Pancreas (tissue), 10 donors: Measurements from ENCODE around the gene MAB21L3. TPM values are rescaled to one million over a fixed set of nuclear protein-coding genes. Genes with fewer than 3 reads are reported as not detected.

Experiments
- ATAC-seq, 4 donors: fragments of 200-7000 bp; cut with Tn5 transposase; one replicate each; pipeline versions ENCODE4 v1.8.0 to v1.9.1; 2020; ENCODE audit warnings: mild to moderate bottlenecking in 4 of 4, moderate library complexity in 4 of 4
- DNase-seq, 6 donors: peaks; one replicate each; pipeline ENCODE4 v3.0.0-alpha.2; 2020
- FAIRE-seq: peaks from 2 replicates; lab custom pipeline; 2012; peaks lifted over from hg19 to GRCh38; lab: Jason Lieb, UNC
- H3K27ac ChIP-seq, 4 donors: fragments of 200-600 bp; sonication (generic); 1 replicate in 3 of 4; 2 replicates in 1 of 4; pipeline versions ENCODE4 v1.5.0 to v1.8.0; 2020
- H3K27me3 ChIP-seq, 4 donors: fragments of 200-600 bp; one replicate each; pipeline ENCODE4 v1.8.0; 2021
- H3K36me3 ChIP-seq, 3 donors: fragments of 200-600 bp; sonication (generic) in 1 of 3; one replicate each; pipeline versions ENCODE4 v1.5.0 to v1.8.0; 2020 to 2021
- H3K4me1 ChIP-seq, 3 donors: fragments of 200-600 bp; one replicate each; pipeline ENCODE4 v1.8.0; 2021
- H3K4me3 ChIP-seq, 4 donors: fragments of 200-600 bp; sonication (generic) in 2 of 4; one replicate each; pipeline versions ENCODE4 v1.5.0 to v1.8.0; 2020 to 2021
- H3K9me3 ChIP-seq, 4 donors: fragments of 200-600 bp; one replicate each; pipeline ENCODE4 v1.8.0; 2021
- CTCF ChIP-seq, 4 donors: fragments of 200-600 bp; sonication (generic) in 3 of 4; IDR thresholded peaks; one replicate each; pipeline versions ENCODE4 v1.5.0 to v1.8.0; 2021; ENCODE audit warnings: antibody characterized with exemption in 4 of 4
- WGBS, 2 donors: extraction: QIAGEN DNeasy Blood & Tissue Kit; methylation state at CpG; one replicate each; pipeline ENCODE4 v1.1.7; 2013; 5-methylcytosine and 5-hydroxymethylcytosine counted together
- intact Hi-C, 3 donors: fragments of 100-400 bp; cut with DNase I; formaldehyde crosslinking; loops; one replicate each; pipeline versions ENCODE4 v1.11.1 to v1.14.2; 2022
- polyA plus RNA-seq, 2 donors: library from polyadenylated mRNA; stranded (reverse); fragments of 200-250 nt; gene quantifications; one replicate each; pipeline ENCODE4 v1.2.3, GENCODE V29; 2013
- total RNA-seq, 6 donors: library from RNA; stranded (reverse); fragmentation: NEBNext Ultra II Directional in 4 of 6; extraction: Animal tissue kit (Norgen Biotek cat#: 25700) in 4 of 6; gene quantifications; one replicate each; pipeline versions ENCODE4 v1.2.1 to v1.2.4, GENCODE V29; 2021 to 2023
- donor health status: healthy with polysubstance abuse.
- donor health status: DM: no; HTN: no; CAD: no; lungs with moderate emphysema.
- donor health status: DM: no; HTN: no; CAD: no.
- donor health status: control.
- donor health status: control.
- donor health status: Bipolar disorder and iron deficiency.
- donor health status: DM: yes; HTN: yes; CAD: no.
- donor health status: DM: no; HTN: no; CAD: no.
- donor health status: DM: no; HTN: no; CAD: no.
- donor health status: DM: yes; HTN: yes; CAD: no.

MAB21L3 gene
- total and polyA plus RNA-seq, 8 donors = 0.12 TPM; not detected in 7

GRCh38 chr1:116147972-116148371, 36.8 kb downstream of the MAB21L3 start:
- peaks cover 3 to 6% (median 3%) of the 10 kb centered on the region in 3 donors for H3K4me1 ChIP-seq
- ATAC-seq (no peak), FAIRE-seq (no peak), DNase-seq (no peak)
- H3K4me3 ChIP-seq = no peak overlapping the region
- H3K36me3 ChIP-seq = no peaks in the 10 kb centered on the region
- H3K27ac ChIP-seq = no peak overlapping the region
- H3K9me3 ChIP-seq = no peaks in the 10 kb centered on the region
- WGBS, 2 donors = 74 to 79% methylated on average over 4 of the region's 4 CpGs
- TF ChIP-seq CTCF (IDR thresholded peaks at IDR 0.05) = no peak
- no peaks in the 10 kb centered on the region for H3K27me3 ChIP-seq
- intact Hi-C loops = loop anchor here in 1 of 3 donors (5.0 kb wide), 1 partner anchor 354 kb away; no protein-coding TSS in a partner anchor

GRCh38 chr1:116148967-116149366, 37.8 kb downstream of the MAB21L3 start:
- WGBS, 2 donors = 72 to 83% methylated on average over 3 of the region's 3 CpGs
- DNase-seq = no peak
- H3K4me3 ChIP-seq = no peak overlapping the region
- H3K27ac ChIP-seq = no peak overlapping the region
- no peaks in the 10 kb centered on the region for H3K27me3 ChIP-seq
- intact Hi-C loops = loop anchor here in 1 of 3 donors (5.0 kb wide), 1 partner anchor 353 kb away; no protein-coding TSS in a partner anchor
- FAIRE-seq = no peak
- ATAC-seq = no peak
- peaks cover 11 to 16% (median 13%) of the 10 kb centered on the region in 3 donors for H3K4me1 ChIP-seq
- H3K9me3 ChIP-seq = no peaks in the 10 kb centered on the region
- no peaks in the 10 kb centered on the region for H3K36me3 ChIP-seq
- TF ChIP-seq CTCF (IDR thresholded peaks at IDR 0.05) = no peak

- H3K4me3 ChIP-seq = no peak overlapping the region
- FAIRE-seq (no peak), ATAC-seq (no peak), DNase-seq (no peak)
- no peak overlapping the region for H3K27ac ChIP-seq
- no peaks in the 10 kb centered on the region for H3K27me3 ChIP-seq
- no peaks in the 10 kb centered on the region for H3K9me3 ChIP-seq
- intact Hi-C loops = loop anchor here in 1 of 3 donors (10.0 kb wide), 1 partner anchor 224 kb away; the partner anchor contains the start of gene ATP1A1
- peaks cover 16 to 20% (median 18%) of the 10 kb centered on the region in 3 donors for H3K4me1 ChIP-seq
- no peak for TF ChIP-seq CTCF (IDR thresholded peaks at IDR 0.05)
- WGBS, 2 donors = 91 to 95% methylated on average over 4 of the region's 4 CpGs
- H3K36me3 ChIP-seq = no peaks in the 10 kb centered on the region
Observed at GRCh38 chr1:116150368-116150767, 39.2 kb downstream of the MAB21L3 start.

- DNase-seq = peak; percentile 66 to 91 (median 79)
- peaks cover 16 to 20% (median 18%) of the 10 kb centered on the region in 3 donors for H3K4me1 ChIP-seq
- intact Hi-C loops = loop anchor here in 1 of 3 donors (10.0 kb wide), 1 partner anchor 223 kb away; the partner anchor contains the start of gene ATP1A1
- peak; percentile 91 to 94 (median 93) for TF ChIP-seq CTCF (IDR thresholded peaks at IDR 0.05)
- FAIRE-seq = no peak
- H3K27ac ChIP-seq = peak overlapping the region; percentile 40 to 85 (median 68)
- no peaks in the 10 kb centered on the region for H3K9me3 ChIP-seq
- peak; percentile 95 to 98 (median 96) for ATAC-seq
- no peaks in the 10 kb centered on the region for H3K27me3 ChIP-seq
- 7 to 10% methylated on average over 44 to 46 of the region's 46 CpGs for WGBS, 2 donors
- no peaks in the 10 kb centered on the region for H3K36me3 ChIP-seq
- H3K4me3 ChIP-seq = peak overlapping the region in 3 of 4 donors; percentile 3 to 41 (median 26)
Observed at GRCh38 chr1:116151739-116152576, 40.8 kb downstream of the MAB21L3 start.
